ENCODE measurements around the gene DLGAP4.

The DLGAP4 gene

DNA sequence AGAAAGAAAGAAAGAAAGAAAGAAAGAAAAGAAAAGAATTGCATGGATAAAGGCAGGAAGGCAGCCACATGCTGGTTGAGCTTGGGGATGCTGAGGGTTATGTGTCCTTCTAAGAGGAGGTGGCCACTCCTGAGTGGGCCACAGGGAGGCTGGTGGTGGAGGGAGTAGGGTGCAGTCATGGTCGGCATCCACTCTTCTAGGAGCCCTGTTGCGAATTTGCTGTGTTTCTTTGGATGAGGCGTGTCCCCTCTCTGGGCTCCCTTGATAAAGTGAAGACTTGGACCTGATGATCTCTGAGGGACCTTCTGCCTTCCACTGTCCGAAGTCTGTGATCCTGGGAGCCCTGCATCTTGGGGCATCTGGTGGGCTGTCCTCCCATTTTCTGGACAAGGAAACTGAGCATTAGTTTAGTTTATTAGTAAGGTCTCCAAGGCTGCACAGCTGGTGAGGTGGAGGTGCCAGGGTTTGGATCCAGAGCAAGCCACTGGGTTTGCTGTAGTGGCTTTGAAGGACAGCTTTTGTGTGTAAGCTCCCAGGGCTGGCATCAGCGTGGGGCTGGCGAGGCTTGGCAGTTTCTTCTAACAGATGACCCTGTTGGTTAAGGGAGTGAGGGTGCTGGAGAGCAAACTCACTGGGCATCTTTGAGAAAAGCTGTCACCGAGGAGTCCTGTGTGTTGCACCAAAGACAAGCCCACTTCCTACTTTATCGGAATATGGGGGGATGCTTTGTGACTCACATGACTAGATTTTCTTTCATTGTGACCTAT lies 4.3 kb downstream of the DLGAP4 start:
- DNase-seq, result no peak

DNA sequence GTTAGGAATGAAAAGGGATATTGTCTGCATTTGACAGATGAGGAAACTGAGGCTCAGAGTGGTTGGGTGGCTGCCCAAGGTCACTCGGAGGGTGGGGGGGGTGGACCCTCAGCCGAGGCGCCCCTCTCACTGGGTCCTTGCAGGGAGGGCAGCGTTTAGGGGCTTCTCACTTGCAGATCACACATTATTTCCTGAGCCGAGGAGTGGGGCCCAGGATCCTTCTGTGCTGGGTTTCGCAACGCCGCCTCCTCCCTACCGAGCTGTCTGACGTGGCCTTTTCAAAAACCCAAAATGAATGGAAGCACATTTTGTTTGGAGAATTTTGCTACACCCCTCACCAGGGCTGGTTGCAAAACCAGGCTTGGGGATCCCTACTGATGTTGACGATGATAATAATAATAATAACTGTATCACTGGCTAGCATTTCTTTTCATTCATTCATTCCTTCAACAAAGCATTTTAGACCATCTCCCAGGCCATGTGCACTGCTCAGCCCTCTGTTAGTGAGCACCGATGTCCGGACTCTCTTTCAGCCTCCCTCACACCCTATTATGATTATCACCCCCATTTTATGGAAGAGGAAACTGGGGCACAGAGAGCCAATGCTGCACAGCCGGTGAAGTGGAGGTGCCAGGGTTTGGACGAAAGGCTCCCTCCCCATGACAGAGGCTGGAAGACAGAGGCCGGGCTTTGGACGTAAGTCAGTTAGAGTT lies 5.2 kb downstream of the DLGAP4 start:
- no peak for DNase-seq

DNA sequence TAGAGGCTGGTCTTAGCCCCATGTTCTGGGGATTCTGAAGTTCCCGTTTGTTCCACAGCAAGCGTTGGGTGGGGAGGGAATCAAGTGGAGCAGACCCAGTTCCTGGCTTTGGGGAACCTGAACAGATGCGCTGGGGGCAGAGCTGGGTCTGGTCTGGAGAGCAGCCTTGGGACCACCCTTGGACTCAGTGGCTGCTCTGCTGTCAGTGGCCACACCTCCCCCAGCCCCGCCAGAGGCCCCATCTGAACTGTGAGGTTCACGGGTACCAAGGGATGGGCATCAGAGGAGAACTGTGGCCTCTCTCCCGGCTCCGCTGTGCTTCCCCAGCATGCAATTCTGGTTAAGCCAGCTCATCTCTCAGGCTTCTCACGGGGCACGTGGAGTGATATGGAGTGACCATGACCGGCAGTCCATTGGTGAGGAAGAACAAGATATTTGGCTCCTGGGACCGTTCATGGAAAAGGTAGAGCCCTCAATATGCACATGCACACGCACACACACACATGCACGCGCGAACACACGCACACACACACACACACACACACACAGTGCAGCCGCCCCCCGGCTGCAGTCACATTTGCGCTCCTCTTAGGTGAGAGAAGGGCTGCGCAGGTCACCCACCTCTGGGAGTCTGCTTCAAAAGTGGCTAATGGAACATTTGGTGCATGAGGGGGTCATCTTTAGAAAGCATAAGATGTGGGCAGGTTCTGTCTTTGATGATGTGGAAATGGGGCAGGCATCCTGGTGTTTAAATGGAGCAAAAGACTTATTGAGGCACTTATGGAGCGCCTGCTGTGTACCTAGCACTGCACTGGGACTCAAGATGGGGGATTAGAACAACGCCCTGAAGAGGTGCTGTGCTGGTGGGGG lies 6.0 kb downstream of the DLGAP4 start:
- DNase-seq, result no peak

DNA sequence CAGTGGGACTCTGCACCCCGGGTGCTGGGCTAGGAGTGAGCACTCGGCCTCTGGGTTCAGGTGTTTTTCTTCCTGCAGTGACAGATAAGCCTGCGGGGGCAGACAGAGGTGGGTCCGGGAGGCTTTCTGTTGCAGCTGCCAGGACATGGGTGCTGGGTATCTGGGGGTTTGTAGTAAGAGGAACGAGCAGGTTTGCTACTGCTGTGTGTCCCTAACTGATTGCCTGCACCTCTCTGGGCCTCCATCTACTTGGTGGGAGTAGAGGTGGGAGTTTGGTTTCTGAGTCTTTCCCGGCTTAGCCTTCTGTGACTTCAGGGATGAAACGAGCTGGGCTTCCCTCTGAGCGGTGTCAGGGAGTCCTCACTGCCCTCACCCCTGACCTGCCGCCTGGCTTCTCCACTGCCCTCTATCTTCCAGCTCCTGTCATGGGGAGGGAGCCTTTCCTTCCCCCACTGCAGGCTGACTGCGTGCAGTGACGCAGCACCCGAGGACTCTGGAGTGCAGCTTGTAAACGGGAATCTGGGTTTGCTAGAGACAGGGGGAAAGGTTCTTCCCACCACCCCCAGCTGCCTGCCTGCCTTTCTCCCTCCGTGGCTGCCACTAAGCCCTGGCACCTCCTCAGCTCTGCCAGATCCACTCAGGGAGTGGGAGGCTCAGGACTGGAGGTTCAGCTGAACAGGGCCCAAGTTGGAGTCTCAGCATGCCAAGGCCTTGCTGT lies 6.7 kb downstream of the DLGAP4 start:
- DNase-seq, result no peak

DNA sequence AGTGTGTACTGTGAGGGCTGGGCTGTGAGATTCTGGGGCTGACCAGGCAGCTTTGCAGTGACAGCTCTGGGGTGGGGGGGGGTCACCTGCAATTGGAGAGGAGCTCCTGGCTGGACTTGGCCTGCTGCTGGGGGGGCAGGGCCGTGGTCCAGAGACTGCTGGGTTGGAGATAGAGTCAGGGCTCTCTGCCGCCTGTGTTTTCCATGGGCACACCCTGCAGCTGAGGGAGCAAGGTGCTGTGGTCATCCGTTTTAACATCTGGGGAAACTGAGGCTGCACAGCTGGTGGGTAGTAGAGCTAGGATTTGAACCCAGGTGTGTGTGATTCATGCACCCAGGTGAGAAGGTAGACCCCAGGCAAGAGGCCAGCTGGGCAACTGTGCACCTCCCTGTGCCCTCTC lies 7.3 kb downstream of the DLGAP4 start:
- DNase-seq, result no peak

DNA sequence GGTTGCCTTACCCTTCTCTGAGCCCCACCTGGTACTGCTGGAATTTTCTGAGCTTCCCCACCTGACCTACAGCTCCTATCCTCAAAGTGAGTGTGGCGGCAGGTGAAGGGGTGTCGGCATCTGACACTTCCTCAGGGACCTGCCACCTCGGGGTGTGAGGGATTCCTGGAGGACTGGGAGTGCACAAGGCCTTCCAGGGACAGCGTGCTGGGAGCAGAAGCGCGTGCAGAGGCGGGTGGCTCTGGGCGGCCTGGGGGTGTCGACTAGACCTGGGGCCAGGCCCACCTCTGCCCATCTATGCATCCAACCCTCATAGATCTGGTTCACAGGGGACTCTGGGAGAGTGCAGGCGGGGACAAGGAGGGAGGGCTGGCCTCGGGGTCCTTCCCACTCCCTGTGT lies 7.8 kb downstream of the DLGAP4 start:
- no peak for DNase-seq

DNA sequence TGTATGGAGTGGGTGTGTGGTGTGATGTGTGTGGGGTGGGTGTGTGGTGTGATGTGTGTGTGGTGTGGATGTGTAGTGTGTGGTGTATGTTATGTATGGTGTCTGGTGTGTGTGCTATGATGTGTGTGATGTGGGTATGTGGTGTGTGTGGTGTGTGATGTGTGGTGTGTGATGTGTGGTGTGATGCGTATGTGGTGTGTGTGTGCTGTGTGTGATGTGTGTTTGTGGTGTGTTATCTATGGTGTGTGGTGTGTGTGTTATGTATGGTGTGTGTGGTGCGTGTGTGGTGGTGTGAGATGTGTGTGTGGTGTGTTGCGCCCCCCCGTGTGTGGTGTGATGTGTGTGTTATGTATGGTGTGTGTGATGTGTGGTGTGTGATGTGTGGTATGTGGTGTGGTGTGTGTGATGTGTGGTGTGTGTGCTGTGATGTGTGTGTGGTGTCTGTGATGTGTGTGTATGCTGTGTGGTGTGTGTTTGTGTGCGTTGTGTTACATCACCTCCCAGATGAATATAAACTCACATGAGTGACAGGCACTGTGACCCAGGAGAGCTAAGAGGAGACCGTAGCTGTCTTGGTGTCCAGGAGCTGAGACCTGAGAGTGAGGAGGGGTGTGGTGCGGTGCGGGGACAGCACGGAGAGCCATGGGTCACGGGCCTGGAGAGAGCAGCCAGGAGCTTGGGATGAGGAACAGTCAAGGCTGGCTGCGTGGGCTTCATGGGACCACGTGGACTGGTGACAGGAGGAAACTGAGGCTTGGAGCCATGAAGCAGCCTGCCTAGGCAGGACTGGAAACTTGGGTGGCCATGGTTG lies 8.8 kb downstream of the DLGAP4 start:
- no peak for DNase-seq

DNA sequence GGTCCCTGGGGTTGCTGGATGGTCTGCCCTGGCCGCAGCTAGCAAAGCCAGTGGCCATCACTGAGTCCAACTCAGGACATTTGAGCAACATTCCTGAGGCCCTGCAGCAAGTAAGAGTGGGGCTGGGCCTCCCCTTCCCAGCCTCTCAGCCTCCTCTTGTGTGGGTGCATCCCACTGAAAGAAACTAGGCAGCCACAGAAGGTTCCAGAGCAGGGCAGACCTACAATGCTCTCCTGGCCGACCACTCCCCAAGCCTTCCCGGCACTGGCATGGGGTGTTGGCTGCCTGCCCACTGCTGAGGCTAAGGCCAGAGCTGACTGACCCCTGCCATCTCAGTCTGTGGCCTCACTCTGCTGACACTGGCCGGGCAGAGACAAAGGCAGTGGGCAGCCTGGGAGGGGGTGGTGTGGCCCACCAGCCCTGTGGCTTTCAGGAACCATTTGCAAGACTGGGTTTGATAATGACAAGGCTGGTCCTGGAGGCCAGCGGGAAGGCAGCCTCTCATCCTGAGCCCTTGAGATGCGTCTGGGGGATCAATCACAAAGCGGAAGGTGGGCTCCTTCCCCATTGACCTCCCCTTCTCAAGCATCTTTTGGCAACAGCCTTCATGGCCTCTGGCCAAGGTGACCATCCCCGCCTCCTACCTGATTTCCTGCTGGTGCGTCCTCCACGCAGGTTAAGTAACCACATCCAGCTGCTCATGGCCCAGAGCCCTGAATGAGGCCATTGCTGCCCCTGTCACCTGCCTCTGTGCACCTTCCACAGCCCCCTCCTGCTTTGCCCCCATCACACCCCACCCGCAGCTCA lies 9.6 kb downstream of the DLGAP4 start:
- DNase-seq, result no peak

DNA sequence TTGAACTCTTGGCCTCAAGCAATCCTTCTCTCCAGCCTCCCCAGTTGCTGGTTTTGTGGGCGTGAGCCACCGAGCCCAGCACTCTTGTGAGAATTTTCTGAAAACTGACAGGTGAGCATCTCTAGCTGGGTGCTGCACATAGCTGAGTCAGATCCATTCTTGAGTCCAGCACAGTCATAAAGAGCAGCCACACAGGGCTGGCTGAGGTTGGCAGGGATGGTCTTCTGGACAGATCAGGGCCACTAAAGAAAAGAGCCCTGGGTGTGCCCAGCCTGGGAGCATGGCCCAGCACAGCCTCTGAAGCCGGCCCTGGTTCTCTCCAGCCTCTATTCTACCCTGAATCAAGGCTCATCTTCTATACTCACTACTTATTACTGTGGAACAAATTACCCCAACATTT lies 11.5 kb downstream of the DLGAP4 start:
- DNase-seq, result no peak

DNA sequence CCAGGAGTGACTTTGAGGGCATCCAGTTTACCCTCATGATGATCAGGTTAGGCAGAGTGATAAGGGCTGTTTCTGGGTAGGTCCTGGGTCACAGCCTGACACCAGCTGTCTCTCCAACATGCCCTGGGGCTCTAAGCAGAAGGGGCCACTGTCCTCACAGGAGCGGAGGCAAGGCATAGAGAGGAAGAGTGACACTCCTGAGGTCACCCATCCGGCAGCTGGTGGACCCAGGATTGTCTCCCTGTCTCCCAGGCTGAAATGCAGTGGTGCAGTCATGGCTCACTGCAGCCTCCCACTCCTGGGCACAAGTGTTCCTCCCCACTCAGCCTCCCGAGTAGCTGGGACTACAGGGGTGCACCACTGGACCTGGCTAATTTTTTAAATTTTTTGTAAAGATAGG lies 12.0 kb downstream of the DLGAP4 start:
- DNase-seq, result no peak

DNA sequence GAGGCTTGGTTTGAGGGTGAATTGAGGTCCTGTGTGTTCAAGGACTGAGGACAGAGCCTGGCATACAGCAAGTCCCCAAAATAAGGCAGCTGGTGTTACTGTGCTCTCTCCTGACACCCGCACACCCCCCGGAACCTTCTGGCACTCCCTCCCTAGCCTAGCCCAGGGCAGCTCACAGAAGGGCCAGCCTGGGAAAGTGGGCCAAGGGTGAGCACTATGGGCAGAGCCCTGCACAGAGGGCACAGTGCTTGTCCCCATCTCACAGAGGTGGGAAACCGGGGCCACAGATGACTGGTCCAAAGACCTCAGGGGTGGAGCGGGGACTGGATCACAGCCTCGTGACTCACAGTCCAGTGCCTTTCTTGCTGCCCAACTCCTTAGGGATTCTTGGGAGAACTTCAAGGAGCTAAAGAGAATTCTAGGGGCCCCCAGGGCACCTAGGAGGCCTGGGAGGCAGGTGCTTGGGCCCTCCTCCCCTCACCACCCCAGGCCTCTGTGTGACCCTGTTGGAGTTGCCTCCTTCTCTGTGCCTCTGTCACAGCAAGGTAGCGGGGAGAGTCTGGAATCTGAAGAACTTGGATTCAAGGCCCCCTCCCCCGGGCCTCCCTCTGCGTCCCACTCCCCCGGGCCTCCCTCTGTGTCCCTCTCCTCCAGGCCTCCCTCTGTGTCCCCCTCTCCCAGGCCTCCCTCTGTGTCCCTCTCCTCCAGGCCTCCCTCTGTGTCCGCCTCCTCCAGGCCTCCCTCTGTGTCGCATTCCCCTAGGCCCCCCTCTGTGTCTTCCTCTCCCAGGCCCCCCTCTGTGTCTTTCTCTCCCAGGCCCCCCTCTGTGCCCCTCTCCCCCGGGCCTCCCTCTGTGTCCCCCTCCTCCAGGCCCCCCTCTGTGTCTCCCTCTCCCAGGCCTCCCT lies 13.5 kb downstream of the DLGAP4 start:
- no peak for DNase-seq

DNA sequence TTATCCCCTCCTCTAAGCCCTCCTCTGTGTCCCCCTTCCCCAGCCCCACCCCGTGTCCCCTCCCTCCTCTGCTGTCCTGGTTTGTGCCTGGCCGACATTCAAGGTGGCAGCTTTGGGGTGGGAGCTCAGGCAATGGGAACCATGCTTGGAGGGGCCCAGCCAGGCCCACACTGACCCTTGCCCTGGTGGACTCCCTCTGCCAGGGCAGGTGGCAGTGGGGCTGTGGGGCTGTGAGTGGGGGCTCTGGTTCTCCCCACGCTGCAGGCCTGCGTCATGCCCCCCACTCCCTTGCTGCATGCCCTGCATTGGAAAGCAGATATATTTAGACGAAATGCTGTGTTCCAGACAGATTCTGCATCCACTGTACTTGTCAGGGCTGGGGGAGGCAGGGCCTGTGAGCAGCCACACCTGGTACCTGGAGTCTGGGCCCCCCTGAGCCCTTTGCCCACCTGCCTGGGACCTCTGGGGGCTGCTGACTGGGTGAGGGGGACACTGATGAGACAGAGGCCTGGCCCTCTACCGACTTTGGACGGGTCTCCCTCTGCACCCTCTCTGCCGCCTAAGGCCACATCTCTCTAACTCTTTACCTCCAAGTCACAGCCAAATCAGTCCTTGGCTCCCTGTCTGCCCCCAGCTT lies 14.2 kb downstream of the DLGAP4 start:
- DNase-seq, result no peak

DNA sequence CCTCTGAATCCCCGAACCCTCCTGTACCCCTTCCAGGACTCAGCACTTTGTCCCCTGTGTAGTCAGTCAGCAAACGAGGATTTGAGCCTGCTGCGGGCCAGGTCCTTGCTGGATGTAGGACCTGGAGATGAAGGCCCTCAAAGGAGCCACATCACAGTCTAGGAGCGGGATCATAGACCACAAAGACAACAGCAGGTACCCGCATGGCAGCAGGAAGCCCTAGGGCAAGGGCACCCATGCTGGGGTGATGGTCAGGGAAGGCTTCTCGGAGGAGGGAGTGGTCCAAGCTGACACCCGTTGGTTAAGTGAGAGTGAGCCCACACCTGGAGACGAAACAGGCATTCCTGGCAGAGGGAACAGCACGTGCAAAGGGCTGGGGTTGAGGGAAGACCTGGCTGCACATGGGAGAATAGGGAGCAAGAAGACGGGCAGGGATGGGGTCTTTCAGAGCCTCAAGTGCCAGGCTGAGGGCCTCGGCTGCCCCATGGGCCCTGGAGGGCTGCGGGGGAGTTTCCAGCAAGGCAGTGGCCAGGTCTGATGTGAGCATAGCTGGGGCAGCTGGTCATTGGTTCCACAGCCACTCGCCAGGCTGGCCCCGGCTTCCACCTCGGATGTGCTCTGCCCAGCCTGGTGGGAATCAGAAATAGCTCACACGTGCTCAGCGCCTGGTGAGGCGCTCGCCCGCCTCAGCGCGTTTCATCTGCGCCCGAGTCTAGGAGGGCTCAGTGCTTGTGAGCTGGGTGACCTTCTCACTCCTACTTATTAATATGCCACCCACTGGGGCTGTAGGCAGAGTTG lies 15.0 kb downstream of the DLGAP4 start:
- DNase-seq, result no peak

DNA sequence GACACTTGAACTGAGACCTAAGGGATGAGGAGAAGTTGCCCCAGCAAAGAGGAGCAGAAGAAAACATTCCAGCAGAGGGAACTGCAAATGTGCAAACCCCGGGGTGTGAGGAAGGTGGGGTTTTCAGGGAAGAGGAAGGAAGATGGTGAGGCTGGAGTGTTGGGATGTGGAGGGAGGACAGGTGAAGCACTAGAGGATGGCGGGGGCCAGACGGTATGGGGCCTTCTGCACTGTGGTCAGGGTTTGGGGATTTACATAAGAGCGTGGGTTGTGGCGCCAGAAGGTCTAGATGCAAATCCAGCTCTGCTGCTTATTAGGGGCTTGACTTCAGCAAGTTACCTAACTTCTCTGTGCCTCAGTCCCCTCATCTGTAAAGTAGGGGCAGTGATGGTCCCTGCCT lies 16.0 kb downstream of the DLGAP4 start:
- DNase-seq, result no peak

DNA sequence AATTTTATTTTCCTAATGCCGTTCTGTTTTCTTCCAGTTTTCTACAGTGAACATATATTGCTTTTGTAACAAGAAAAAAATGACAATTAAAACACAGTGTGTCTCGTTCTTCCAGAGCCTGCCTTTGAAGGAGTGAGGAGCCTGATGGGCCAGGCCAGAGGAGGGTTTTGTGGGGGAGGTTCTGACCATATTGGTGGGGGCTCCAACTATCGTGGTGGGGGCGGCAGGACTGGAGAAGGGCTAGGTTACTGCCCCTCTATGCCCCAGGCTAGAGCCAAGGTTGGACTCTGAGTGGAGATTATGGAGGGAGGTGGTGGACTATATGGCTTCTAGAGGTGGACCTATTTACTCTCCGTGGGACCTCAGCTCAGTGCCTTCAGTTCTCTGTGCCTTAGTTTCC lies 24.0 kb downstream of the DLGAP4 start:
- no peak for DNase-seq

DNA sequence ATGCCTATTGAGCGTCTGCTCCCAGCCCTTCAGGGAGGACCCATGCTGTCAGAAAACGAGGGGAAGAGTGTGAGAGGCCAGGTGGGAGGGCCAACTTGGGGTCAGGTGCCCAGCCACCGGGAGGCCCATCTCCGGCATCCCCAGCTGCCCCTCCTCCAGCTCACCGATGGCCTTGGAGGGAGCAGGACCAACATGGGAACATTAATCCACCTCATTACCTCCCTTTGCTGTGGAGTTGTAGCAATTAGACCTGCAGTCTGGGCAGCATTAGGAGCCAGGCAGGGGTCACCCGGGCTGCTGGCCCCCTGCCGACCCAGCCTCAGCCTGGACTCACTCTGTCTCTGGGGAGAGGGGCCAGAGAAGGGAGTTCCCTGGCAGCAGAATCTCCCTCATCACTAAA lies 25.1 kb downstream of the DLGAP4 start:
- DNase-seq, result no peak

DNA sequence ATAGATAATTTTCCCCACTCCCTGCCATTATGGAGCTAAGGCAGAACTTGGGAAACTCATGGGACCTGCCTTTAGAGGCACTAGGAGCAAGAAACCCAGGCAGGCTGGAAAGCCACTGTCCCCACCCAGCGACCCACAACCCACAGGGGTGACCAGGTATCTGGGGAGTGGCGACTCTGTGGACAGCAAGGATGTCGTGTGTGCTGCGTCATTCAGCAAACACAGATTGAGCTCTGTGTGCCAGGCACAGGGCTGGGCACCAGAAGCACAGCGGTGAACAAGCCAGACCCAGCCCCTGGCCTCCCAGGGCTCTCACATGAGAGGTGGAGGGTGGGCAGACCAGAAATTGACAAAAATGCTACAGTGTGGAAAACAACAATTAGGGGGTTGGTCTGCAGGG lies 27.7 kb downstream of the DLGAP4 start:
- DNase-seq, result no peak

DNA sequence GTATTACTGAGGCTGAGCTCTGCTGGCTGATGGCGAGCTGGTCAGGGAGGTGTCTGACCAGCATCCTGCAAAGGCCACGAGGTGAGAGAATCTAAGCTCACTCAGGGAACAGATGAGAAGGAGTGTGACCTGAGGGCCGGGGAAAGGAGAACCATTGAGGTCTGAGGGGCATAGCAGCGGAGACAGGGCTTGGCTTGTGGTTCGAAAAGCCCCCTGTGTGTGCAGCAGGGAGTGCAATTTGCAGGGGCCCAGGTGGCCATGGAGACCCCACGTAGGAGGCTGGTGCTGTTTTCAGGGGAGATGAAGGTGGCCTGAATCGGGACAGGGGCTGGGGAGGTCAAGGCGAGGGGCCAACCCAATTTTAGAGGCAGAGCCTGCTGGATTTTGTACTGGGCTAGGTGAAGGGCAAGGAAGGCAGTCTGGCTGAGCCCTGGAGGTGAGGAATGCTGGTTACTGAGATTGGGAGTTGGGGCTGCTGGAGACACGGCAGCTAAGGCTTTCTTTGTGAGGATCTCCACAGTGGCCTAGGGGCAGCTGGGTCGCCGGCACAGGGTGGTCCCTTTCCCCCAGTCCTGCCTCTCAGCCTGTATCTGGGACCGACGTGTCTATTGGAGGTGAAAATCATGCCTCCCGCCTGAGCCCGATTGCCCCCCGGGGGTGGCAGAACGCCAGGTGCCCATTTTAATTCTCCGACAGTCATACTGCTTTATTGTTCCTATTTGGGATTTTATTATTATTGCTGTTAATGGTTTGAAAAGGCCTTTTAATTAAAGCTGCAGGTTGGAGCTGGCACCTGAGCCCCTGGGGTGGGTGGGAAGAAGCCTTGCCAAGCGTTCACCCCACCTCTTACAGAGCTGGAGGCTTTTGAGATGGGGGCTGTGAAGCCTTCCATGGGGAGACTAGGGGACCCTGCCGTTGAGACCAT lies 28.4 kb downstream of the DLGAP4 start:
- no peak for DNase-seq

Measured in hematopoietic multipotent progenitor cell treated with erythropoietin and hydrocortisone succinate and interleukin-3 and kit ligand, for 6 days (in vitro differentiated cells).